Measurements from ENCODE around the gene NUP58. TPM values are rescaled to one million over a fixed set of nuclear protein-coding genes. Genes with fewer than 3 reads are reported as not detected.
A peak's percentile ranks its signal among the peaks of the same experiment; 100 is the strongest.

Gene NUP58
- total RNA-seq, 1 experiment from 2014 or later: 82.7 TPM

DNA sequence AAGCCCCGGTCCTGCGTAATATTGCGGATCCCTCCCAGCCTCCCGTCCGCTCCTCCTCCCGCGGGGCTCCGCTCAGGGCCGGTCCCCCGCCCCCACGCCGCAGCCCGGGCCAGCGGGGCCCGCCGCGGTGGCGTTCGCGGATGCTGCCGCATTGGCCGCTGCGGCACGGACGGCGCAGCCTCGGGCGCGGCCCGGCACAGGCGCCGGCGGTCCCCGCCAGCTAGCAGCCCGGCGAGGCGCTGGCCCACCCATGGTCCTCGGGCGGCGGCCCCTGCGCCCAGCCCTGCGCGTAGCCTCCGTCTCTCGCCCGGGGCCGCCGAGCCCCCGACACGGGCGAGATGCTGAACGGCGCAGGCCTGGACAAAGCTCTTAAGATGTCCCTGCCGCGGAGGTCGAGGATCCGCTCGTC is 70.5 kb downstream of the NUP58 start, which contains the start of gene ATP8A2:
Gene ATP8A2, plus strand, starts transcription at position 100 of the 409 bp plus-strand sequence. Its CDS starts 239 bp downstream, at position 339.
- in situ Hi-C loops (cut with HindIII; ENCODE audit: low sequenced_read_pairs): no loop called here
- peak; percentile 35 for DNase-seq (ENCODE audit: low spot score)

DNA sequence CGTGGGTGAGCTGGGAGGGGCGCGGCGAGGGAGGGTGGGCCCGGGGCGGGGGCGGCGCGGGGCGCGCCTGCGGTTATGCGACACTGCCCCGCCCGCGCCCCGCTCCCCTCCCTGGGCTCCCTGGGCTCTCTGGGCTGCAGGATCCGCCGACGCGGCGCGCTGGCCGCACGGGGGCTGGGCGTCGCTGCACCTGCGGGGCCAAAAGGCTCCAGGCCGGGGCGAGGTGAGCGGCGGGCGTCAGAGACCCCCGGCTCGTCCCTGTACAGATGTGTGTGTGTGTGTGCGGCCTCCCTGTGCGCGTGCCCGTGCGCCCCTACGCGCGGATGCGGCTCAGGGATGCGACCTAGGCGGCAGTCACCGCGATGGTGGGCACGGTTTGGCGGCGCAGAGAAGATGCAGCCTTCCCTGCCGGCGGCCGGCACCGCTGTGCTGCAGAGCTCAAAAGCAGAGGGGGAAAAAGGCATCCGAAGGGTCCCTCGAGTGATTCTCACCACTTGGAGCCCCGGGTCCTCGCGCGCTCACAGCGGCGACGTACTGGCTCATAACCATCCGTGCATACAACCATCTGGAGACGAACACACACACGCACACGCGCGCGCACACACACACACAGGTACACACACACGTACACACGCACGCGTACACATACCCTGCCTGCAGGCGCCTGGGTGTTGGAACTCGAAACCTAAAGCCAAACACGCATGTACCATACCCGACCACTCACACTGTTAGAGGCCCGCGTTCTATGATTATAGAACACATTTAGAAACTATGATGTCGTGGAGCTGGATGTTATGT is 71.1 kb downstream of the NUP58 start:
- in situ Hi-C loops (cut with HindIII; ENCODE audit: low sequenced_read_pairs): no loop called here
- peak; percentile 76 for DNase-seq (ENCODE audit: low spot score)

DNA sequence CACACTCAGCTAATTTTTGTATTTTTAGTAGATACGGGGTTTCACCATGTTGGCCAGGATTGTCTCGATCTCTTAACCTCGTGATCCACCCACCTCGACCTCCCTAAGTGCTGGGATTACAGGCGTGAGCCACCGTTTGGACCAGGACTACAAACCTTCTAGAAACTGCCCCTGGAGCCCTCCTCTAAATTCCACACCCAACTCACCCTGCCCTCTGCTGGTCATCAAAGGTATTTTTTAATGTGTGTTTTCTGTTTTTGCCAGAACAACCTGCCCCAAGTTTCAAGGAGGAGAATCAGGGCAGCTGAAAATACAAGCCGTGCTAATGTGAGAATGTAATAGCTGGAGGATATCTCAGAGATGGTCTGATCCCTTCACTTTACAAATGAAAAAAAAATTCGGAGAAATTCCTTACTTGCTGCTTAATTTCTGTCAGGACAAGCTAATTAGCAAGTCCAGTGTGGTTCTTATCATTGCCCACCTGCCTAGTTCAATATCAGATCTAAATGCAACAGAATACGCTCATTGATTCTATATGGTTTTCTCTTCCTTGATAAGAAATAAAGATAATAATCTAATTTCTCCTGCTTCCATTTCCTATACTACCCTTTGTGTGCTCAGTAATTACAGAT is 74.4 kb downstream of the NUP58 start:
- in situ Hi-C loops (cut with HindIII; ENCODE audit: low sequenced_read_pairs): no loop called here
- peak; percentile 70 for DNase-seq (ENCODE audit: low spot score)

DNA sequence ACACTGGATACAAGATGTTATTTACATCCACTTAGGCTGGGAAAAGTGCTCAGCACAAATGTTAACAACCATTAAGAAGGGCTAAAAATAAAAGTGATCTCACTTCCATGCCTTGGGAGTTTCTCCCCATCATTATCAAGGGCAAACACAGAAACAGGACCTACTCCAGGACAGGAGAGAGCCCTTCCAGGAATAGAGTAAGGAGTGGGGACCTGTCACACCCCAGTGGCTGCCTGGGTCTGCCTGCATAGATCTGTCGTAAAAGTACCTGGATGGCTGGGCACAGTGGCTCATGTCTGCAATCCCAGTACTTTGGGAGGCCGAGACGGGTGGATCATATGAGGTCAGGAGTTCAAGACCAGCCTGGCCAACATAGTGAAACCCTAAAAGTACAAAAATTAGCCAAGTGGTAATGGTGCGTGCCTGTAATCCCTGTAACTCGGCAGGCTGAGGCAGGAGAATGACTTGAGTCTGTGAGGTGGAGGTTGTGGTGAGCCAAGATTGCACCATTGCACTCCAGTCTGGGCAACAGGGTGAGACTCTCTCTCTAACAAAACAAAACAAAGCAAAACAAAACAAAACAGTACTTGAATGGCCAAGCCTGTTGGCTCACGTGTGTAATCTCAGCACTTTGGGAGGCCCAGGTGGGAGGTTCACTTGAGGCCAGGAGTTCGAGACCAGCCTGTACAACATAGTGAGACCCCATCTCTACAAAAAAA is 76.0 kb downstream of the NUP58 start:
- in situ Hi-C loops (cut with HindIII; ENCODE audit: low sequenced_read_pairs): no loop called here
- DNase-seq (ENCODE audit: low spot score): no peak

DNA sequence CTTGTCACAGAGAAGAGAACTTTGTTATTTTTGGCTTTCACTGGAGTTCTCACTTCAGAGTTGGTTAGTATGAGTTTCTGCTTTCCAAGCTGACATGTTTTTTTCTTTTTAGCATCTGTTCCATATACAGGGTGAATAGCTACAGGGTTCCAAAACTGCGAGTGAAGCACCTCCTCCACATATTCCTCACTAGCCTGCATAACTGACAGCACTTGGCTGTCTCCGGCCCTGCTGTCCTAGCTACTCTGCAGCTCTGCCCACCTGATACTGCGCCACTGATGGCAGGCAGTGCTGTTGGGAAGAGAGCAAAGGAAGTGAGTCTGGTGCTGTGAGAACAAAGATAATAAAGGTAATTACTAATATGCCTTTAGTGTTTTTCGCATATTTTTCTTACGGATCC is 77.1 kb downstream of the NUP58 start:
- DNase-seq (ENCODE audit: low spot score): peak; percentile 87
- in situ Hi-C loops (cut with HindIII; ENCODE audit: low sequenced_read_pairs): no loop called here

DNA sequence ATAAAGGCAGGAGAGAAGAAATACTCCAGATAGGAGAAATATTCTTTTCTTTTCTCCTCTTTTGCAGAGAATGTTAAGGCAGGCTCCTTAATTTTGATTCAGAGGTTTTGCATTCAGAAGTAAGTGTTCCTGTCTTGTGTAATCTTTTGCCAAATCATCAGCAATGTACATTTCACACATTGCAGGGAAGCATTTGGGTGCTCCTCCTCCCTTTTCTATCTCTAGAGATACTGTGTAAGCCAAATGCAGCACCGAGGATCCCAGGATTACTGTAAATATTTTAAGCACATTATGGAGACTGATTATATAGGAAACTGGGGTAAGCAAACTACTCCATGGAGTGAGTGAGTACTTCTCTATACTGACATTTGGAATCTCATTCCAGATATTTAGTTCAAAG is 77.6 kb downstream of the NUP58 start:
- in situ Hi-C loops (cut with HindIII; ENCODE audit: low sequenced_read_pairs): no loop called here
- DNase-seq (ENCODE audit: low spot score): no peak

DNA sequence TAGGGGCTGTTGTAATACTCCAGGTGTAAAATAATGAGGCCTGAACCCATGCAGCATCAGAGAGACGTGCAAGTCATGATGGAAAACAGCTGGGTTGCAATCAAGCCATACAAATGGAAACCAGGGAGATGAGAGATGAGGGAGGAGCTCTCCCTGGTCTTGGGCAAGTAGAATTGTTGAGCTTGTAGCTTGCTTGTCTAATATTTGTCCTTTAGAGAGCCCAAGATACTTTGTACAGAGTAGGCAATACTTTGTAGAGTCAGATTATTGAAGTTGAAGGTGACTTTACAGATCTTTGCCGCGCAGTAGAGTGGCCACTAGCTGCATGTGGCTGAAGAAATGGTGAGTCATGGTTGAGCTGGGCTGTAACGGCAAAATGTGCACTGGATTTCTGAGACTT is 78.7 kb downstream of the NUP58 start:
- in situ Hi-C loops (cut with HindIII; ENCODE audit: low sequenced_read_pairs): no loop called here
- DNase-seq (ENCODE audit: low spot score): no peak

DNA sequence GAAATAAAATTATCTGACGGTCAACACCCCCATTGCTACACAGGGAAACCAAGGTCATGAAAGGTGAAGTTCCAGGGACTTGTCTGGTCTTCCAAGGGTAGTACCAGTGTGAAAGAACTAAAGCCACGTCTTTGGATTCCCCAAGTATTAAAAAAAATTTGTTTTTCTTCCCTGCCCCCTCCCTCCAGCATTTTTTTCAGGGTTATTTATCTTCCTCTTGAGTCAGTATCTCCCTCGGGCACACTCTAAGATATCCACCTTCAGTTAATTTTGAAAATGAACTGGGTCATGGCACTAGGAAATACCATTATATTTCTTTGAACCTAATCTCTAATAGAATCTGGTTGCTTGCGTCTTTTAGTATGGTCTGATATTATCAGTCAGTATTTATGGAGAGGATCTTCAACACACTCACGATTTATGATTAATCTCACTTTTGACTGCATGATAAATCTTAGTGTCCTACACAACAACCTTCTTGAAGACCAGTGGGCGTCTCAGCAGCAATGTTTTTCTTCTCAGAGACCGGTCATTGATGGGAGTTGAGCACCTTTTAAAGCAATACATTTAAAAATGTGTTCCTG is 79.4 kb downstream of the NUP58 start:
- in situ Hi-C loops (cut with HindIII; ENCODE audit: low sequenced_read_pairs): no loop called here
- no peak for DNase-seq (ENCODE audit: low spot score)

DNA sequence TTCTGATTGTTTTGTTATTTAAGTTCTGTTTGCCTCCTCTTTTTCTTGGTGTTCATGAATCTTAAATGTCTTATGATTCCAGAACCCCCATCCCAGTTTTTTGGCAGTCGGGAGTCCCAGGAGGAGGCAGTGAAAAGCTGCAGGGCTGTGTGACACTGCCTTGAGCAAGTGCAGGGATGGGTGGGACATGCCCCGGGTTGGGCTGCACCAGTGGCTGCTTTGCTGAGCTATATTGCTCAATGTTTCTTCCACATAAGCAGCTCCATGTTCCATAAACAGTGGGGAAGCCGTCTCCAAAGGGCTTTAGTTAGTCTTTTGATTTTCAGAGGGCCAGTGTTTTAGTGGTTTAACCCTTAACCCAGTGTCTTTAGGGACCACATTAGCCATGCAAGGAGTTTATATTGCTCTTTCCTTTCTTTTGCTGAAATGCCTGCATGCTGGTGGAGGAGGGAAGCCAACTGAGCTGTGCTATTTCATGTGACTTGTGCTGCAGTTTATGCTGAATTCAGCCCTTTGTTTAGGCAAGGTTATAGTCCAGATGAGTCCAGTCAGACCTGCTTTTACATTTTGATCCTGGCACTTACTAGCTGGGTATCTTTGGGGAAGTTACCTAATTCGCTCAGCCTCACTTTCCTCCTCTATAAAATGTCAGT is 83.5 kb downstream of the NUP58 start:
- in situ Hi-C loops (cut with HindIII; ENCODE audit: low sequenced_read_pairs): no loop called here

DNA sequence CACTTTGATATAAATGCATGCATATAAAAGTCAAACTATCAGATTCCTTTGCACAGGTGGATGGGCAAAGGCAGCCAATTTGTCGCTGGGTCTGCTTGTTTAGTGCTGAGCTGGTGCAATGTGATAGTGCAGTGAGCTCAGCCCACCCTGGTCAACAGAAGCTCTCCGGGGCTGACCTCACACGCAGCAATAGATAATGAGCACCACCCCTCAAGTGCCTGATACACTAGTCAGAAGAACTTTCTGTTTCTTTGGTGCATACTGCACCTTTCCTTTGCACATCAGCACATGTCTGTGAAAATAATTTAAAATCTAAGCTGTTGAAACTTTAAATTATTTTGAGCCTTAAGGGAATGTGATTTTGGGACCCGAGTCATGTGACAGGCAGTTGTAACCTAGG is 90.5 kb downstream of the NUP58 start:
- DNase-seq (ENCODE audit: low spot score): no peak
- in situ Hi-C loops (cut with HindIII; ENCODE audit: low sequenced_read_pairs): no loop called here

More for the DNA sequence above, 83.5 kb downstream of the NUP58 start:
- no peak for DNase-seq (ENCODE audit: low spot score)

Other genes starting within 250 kb of the NUP58 start
- gene PABPC3, start 205.5 kb upstream of the NUP58 start, total RNA-seq (2014; rRNA removed; shearing (Covaris generic)): 0.12 and 0.24 TPM in 2 replicates
- not detected in 2 replicates for gene AMER2, start 129.3 kb upstream of the NUP58 start, total RNA-seq (2014; rRNA removed; shearing (Covaris generic))
- gene MTMR6, start 14.1 kb upstream of the NUP58 start, total RNA-seq (2014; rRNA removed; shearing (Covaris generic)): 10.0 and 15.0 TPM in 2 replicates
- not detected in 2 replicates for gene ATP8A2, start 70.3 kb downstream of the NUP58 start, total RNA-seq (2014; rRNA removed; shearing (Covaris generic))